ENCODE measurements around the gene GUCY1A2. TPM values are rescaled to one million over a fixed set of nuclear protein-coding genes. Genes with fewer than 3 reads are reported as not detected.

Gene GUCY1A2
- total RNA-seq, 1 experiment from 2014 or later = 0.55 TPM

DNA sequence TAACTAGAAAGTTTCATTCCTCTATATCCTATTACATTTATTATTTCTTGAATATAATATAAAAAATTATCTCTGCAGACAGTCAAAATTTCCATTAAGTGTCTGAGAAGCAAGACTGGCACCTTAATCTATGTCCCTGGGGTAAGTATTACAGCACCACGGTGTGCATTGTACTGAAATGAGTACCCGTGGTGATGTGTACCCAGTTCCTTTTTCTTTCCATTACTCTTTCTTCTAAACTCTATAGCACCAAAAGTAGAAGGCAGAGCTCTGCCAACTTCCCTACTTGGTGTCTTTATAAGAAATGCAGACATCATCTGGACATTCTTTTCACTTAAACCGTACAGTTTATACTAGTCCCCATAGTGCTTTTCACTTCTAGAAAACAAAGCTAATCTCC, 161.7 kb downstream of the GUCY1A2 start:
- Histone ChIP-seq H2BK12ac (ENCODE audit: insufficient read length, low read depth, low read length) (no peak overlapping the region), H3K9me3 (ENCODE audit: control insufficient read depth, low read depth, low read length) (no peaks in the 10 kb centered on the region), H2BK120ac (ENCODE audit: low read depth, low read length, poor library complexity, severe bottlenecking) (no peak overlapping the region), H3K18ac (ENCODE audit: insufficient read length, low read depth, low read length) (no peak overlapping the region), H4K8ac (replicated peaks; ENCODE audit: insufficient read length, low read depth, low read length) (no peak overlapping the region), H4K91ac (ENCODE audit: insufficient read length, low read depth, low read length) (no peak overlapping the region), H3K79me2 (ENCODE audit: insufficient read depth, low read length) (no peaks in the 10 kb centered on the region; the same call in 1 of the 2 replicates), H3T11ph (ENCODE audit: low read length) (no peak overlapping the region), H2BK15ac (ENCODE audit: low read depth, low read length) (no peak overlapping the region), H3K56ac (ENCODE audit: insufficient read length, low read depth, low read length) (no peak overlapping the region), H3K4ac (ENCODE audit: low read depth, low read length) (no peak overlapping the region), H3K14ac (ENCODE audit: insufficient read depth, low read length) (no peak overlapping the region), H4K5ac (ENCODE audit: insufficient read length, low read depth, low read length) (no peak overlapping the region), H3K9ac (ENCODE audit: extremely low read depth, insufficient read length, low read length) (no peak overlapping the region), H3K23ac (ENCODE audit: insufficient read length, low read depth, low read length) (no peak overlapping the region), H3K27ac (ENCODE audit: insufficient read length, low read depth, low read length) (no peak overlapping the region), H3K23me2 (ENCODE audit: insufficient read length, low read depth, low read length, poor library complexity, severe bottlenecking) (no peaks in the 10 kb centered on the region), H3K4me2 (ENCODE audit: insufficient read depth, insufficient read length, low read length) (no peak overlapping the region), H2AK5ac (ENCODE audit: insufficient read length, low read length) (no peak overlapping the region), H2AFZ (ENCODE audit: low read length) (no peak overlapping the region), H2BK20ac (ENCODE audit: low read depth, low read length, poor library complexity, severe bottlenecking) (no peak overlapping the region), H3K79me1 (ENCODE audit: insufficient read depth, low read depth, low read length, poor library complexity, severe bottlenecking) (no peaks in the 10 kb centered on the region), H4K20me1 (ENCODE audit: control insufficient read depth, insufficient read depth, insufficient read length) (no peaks in the 10 kb centered on the region), H3K4me1 (ENCODE audit: insufficient read depth, low read length) (no peaks in the 10 kb centered on the region), H2BK5ac (ENCODE audit: insufficient read length, low read length) (no peak overlapping the region), H3K27me3 (ENCODE audit: insufficient read depth, low read length) (no peaks in the 10 kb centered on the region)
- Mint-ChIP-seq H3K4me1 (no peaks in the 10 kb centered on the region), H3K36me3 (ENCODE audit: insufficient read depth in 1 of 3, low read depth in 3 of 3) (no peaks in the 10 kb centered on the region), H3K9me3 (no peaks in the 10 kb centered on the region), H3K27ac (no peak overlapping the region), H3K4me3 (no peak overlapping the region), H3K27me3 (ENCODE audit: low read depth) (no peaks in the 10 kb centered on the region)
- no CpG with 5 or more reads among the region's 3 CpGs for WGBS (ENCODE audit: extremely low coverage, insufficient read length, low lambda C conversion rate)
- TF ChIP-seq, protein P1, sequence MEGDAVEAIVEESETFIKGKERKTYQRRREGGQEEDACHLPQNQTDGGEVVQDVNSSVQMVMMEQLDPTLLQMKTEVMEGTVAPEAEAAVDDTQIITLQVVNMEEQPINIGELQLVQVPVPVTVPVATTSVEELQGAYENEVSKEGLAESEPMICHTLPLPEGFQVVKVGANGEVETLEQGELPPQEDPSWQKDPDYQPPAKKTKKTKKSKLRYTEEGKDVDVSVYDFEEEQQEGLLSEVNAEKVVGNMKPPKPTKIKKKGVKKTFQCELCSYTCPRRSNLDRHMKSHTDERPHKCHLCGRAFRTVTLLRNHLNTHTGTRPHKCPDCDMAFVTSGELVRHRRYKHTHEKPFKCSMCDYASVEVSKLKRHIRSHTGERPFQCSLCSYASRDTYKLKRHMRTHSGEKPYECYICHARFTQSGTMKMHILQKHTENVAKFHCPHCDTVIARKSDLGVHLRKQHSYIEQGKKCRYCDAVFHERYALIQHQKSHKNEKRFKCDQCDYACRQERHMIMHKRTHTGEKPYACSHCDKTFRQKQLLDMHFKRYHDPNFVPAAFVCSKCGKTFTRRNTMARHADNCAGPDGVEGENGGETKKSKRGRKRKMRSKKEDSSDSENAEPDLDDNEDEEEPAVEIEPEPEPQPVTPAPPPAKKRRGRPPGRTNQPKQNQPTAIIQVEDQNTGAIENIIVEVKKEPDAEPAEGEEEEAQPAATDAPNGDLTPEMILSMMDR (conservative IDR thresholded peaks at IDR 0.05) = no peak
- DNase-seq = no peak

All from H9 (cell line).